Thymus (tissue), 11 donors: ENCODE results near the gene MCL1. TPM values are rescaled to one million over a fixed set of nuclear protein-coding genes. Genes with fewer than 3 reads are reported as not detected.
"Not testable (repeated sequence)": the region's sequence is repeated elsewhere in the genome, so short reads cannot be mapped to it uniquely, and the experiment has no call there.

Experiments used
- DNase-seq, 9 donors: peaks; one replicate each; pipeline ENCODE4 v3.0.0-alpha.2; 2013; ENCODE audit warnings: low spot score in 9 of 9, low read depth in 6 of 9, missing footprints in 1 of 9
- H3K27ac ChIP-seq, 2 donors: one replicate each; pipeline ENCODE4 v1.5.1; 2013; ENCODE audit warnings: control low read depth in 1 of 2, low read depth in 1 of 2, low read length in 1 of 2, mild to moderate bottlenecking in 1 of 2, moderate library complexity in 1 of 2
- H3K27me3 ChIP-seq, 2 donors: one replicate each; pipeline ENCODE4 v1.5.1; 2013; ENCODE audit warnings: low read length in 1 of 2; ENCODE audit not compliant: control insufficient read depth in 2 of 2, insufficient read depth in 1 of 2
- H3K36me3 ChIP-seq, 2 donors: one replicate each; pipeline ENCODE4 v1.5.1; 2013; ENCODE audit warnings: low read length in 1 of 2, mild to moderate bottlenecking in 1 of 2, moderate library complexity in 1 of 2; ENCODE audit not compliant: control insufficient read depth in 2 of 2, insufficient read depth in 2 of 2
- H3K4me1 ChIP-seq, 2 donors: one replicate each; pipeline ENCODE4 v1.5.1; 2013; ENCODE audit warnings: low read length in 2 of 2; ENCODE audit not compliant: control insufficient read depth in 2 of 2, insufficient read depth in 2 of 2
- H3K4me3 ChIP-seq, 2 donors: one replicate each; pipeline ENCODE4 v1.5.1; 2013; ENCODE audit warnings: low read length in 2 of 2, control low read depth in 1 of 2, mild to moderate bottlenecking in 1 of 2
- H3K9me3 ChIP-seq, 2 donors: one replicate each; pipeline ENCODE4 v1.5.1; 2013; ENCODE audit warnings: low read length in 1 of 2, mild to moderate bottlenecking in 1 of 2; ENCODE audit not compliant: control insufficient read depth in 2 of 2, insufficient read depth in 1 of 2
- WGBS: extraction: QIAGEN DNeasy Blood & Tissue Kit; methylation state at CpG from one replicate; pipeline ENCODE4 v1.1.7; 2013; 5-methylcytosine and 5-hydroxymethylcytosine counted together
- polyA plus RNA-seq: library from polyadenylated mRNA; stranded (reverse); fragments of 200-250 nt; gene quantifications from one replicate; pipeline ENCODE4 v1.2.3, GENCODE V29; 2013
- total RNA-seq: library from RNA; stranded (reverse); fragments of 120-200 nt; gene quantifications from one replicate; pipeline ENCODE4 v1.2.4, GENCODE V29; 2013
- donor health status: healthy.

Gene MCL1
- total and polyA plus RNA-seq, 2 donors: 129 to 200 TPM

GRCh38 chr1:150576367-150576711 lies 3.1 kb downstream of the MCL1 start:
- peak overlapping the region; percentile 99 to 100 for H3K4me3 ChIP-seq
- peaks cover 31 to 55% of the 10 kb centered on the region in 2 donors for H3K36me3 ChIP-seq
- H3K4me1 ChIP-seq: peaks cover 12 to 31% of the 10 kb centered on the region in 2 donors
- WGBS: 35% methylated on average over 4 of the region's 4 CpGs
- H3K9me3 ChIP-seq: no peaks in the 10 kb centered on the region
- H3K27me3 ChIP-seq: no peaks in the 10 kb centered on the region
- peak overlapping the region in 1 of 2 donors; percentile 97 for H3K27ac ChIP-seq
- DNase-seq: no peak

- peak overlapping the region in 1 of 2 donors; percentile 43 for H3K27ac ChIP-seq
- H3K36me3 ChIP-seq: peaks cover 34 to 60% of the 10 kb centered on the region in 2 donors
- no peaks in the 10 kb centered on the region for H3K27me3 ChIP-seq
- no peak for DNase-seq
- WGBS: 36% methylated on average over 1 of the region's 1 CpG
- peak overlapping the region; percentile 99 to 100 for H3K4me3 ChIP-seq
- H3K9me3 ChIP-seq: no peaks in the 10 kb centered on the region
- H3K4me1 ChIP-seq: peaks cover 15 to 37% of the 10 kb centered on the region in 2 donors
Observed at GRCh38 chr1:150575518-150576366, 3.7 kb downstream of the MCL1 start.

DNA sequence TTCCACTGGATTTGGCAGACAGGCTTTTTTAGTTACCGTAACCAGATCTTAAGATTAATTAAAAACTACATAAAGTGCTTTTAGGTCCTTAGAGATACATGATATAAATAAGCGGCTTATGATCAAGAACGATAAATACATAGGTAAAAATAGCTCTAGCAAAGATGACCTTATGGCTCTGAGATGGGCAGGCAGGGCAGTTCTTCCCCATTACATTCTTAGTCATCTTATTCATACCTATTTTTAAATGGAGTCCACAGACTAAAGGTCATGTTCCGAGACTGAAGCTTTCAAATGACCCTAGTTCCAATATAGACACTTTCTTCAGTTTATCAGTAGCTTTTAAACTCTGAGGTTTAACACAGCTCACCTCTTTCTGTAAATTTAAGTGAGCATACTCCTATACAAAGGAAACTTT lies 4.3 kb downstream of the MCL1 start:
- Histone ChIP-seq H3K9me3 (no peaks in the 10 kb centered on the region), H3K4me1 (peaks cover 15 to 37% of the 10 kb centered on the region in 2 donors), H3K27ac (no peak overlapping the region), H3K36me3 (peaks cover 34 to 63% of the 10 kb centered on the region in 2 donors), H3K4me3 (peak overlapping the region; percentile 99 to 100), H3K27me3 (no peaks in the 10 kb centered on the region)
- WGBS: 87% methylated on average over 4 of the region's 4 CpGs
- no peak for DNase-seq

GRCh38 chr1:150574260-150575071 lies 4.9 kb downstream of the MCL1 start:
- H3K36me3 ChIP-seq: peaks cover 37 to 63% of the 10 kb centered on the region in 2 donors
- peaks cover 15 to 38% of the 10 kb centered on the region in 2 donors for H3K4me1 ChIP-seq
- H3K27ac ChIP-seq: peak overlapping the region; percentile 26 to 37
- H3K4me3 ChIP-seq: peak overlapping the region in 1 of 2 donors; percentile 21
- H3K27me3 ChIP-seq: no peaks in the 10 kb centered on the region
- WGBS: 89% methylated on average over 6 of the region's 6 CpGs
- no peak for DNase-seq
- no peaks in the 10 kb centered on the region for H3K9me3 ChIP-seq

GRCh38 chr1:150573648-150574071 lies 5.8 kb downstream of the MCL1 start:
- H3K4me1 ChIP-seq: peaks cover 19 to 45% of the 10 kb centered on the region in 2 donors
- H3K9me3 ChIP-seq, DNase-seq, H3K27me3 ChIP-seq, H3K4me3 ChIP-seq: not testable (repeated sequence)
- H3K27ac ChIP-seq: peak overlapping the region; percentile 19 to 65
- 94% methylated on average over 13 of the region's 13 CpGs for WGBS
- peaks cover 37 to 63% of the 10 kb centered on the region in 2 donors for H3K36me3 ChIP-seq

DNA sequence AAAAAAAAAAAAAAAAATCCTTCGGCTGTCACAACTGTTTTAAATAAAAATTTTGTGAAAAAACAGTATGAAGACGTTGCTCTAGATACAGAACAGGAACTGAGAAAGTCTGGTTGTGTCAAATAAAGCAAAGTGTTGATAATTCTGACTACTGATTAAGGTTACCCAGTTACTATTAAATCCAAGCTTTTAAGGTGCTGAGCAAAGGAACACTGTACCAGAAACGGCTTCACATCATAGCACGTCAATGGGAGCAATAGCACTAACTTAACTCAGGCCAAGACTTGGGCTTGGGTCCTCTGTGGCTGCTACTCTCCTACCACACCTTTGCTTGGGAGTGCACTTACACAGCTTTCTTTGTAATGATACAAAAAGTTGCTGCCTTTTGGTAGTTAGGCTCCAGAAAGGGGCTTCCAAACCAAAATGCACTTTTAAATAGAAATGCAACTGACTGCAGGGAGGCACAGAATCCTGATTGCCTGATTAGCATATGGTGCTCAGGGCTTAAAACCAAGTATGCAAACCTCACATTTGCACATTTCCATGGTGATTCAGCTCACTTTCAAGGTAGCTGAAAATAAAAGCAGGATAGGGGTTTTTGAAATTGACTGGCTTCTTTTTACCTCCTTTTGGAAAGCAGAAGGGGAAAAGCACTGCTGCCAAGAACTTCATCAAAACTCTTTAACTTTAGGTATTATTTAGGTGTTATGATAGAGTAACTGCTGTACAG lies 6.3 kb downstream of the MCL1 start:
- DNase-seq: no peak
- Histone ChIP-seq H3K4me3 (no peak overlapping the region), H3K9me3 (no peaks in the 10 kb centered on the region), H3K36me3 (peaks cover 37 to 63% of the 10 kb centered on the region in 2 donors), H3K27ac (peak overlapping the region; percentile 19 to 65), H3K27me3 (no peaks in the 10 kb centered on the region), H3K4me1 (peaks cover 24 to 51% of the 10 kb centered on the region in 2 donors)
- WGBS: 93% methylated on average over 4 of the region's 4 CpGs

GRCh38 chr1:150568594-150568966 lies 10.8 kb downstream of the MCL1 start:
- H3K4me3 ChIP-seq: no peak overlapping the region
- peaks cover 23 to 27% of the 10 kb centered on the region in 2 donors for H3K36me3 ChIP-seq
- H3K27me3 ChIP-seq: no peaks in the 10 kb centered on the region
- H3K9me3 ChIP-seq: peaks cover 0 to 3% of the 10 kb centered on the region in 2 donors
- DNase-seq: peak in 1 of 9 donors; percentile 43
- peaks cover 35 to 79% of the 10 kb centered on the region in 2 donors for H3K4me1 ChIP-seq
- H3K27ac ChIP-seq: peak overlapping the region; percentile 95 to 99

- DNase-seq: peak in 7 of 9 donors; percentile 55 to 72 (median 66)
- peaks cover 41 to 79% of the 10 kb centered on the region in 2 donors for H3K4me1 ChIP-seq
Observed at GRCh38 chr1:150567717-150568593, 11.5 kb downstream of the MCL1 start.

More at GRCh38 chr1:150567717-150568593, 11.5 kb downstream of the MCL1 start:
- Histone ChIP-seq H3K36me3 (peaks cover 17 to 21% of the 10 kb centered on the region in 2 donors), H3K4me3 (peak overlapping the region; percentile 21 to 40), H3K27me3 (no peaks in the 10 kb centered on the region), H3K27ac (peak overlapping the region; percentile 95 to 99), H3K9me3 (peaks cover 0 to 3% of the 10 kb centered on the region in 2 donors)
- WGBS: 11% methylated on average over 10 of the region's 10 CpGs
